HG02870 (cell line): ENCODE results near the gene RASGRP4.
"Not testable (repeated sequence)": the region's sequence is repeated elsewhere in the genome, so short reads cannot be mapped to it uniquely, and the experiment has no call there.

Experiments used
- ATAC-seq: cut with Tn5 transposase; IDR thresholded peaks from one replicate; pipeline ENCODE4 v1.9.1; 2021; ENCODE audit warnings: mild to moderate bottlenecking, moderate library complexity; ENCODE audit not compliant: unreplicated experiment

Gene RASGRP4

GRCh38 chr19:38425810-38426466, at the start of gene RASGRP4:
Gene RASGRP4, minus strand, starts transcription at chr19:38426219. Its CDS starts 128 bp downstream, at chr19:38426091.
- no peak for ATAC-seq

- ATAC-seq, result no peak
Observed at GRCh38 chr19:38475176-38475575, 49.2 kb upstream of the RASGRP4 start.

- no peak for ATAC-seq
Observed at GRCh38 chr19:38473201-38473600, 47.2 kb upstream of the RASGRP4 start.

GRCh38 chr19:38472725-38473124, 46.7 kb upstream of the RASGRP4 start:
- not testable (repeated sequence) for ATAC-seq

- no peak for ATAC-seq
Observed at GRCh38 chr19:38470788-38471480, 44.9 kb upstream of the RASGRP4 start.

- ATAC-seq, result no peak
Observed at GRCh38 chr19:38469151-38469550, 43.1 kb upstream of the RASGRP4 start.

GRCh38 chr19:38467541-38468525, 41.8 kb upstream of the RASGRP4 start:
- ATAC-seq, result no peak

- ATAC-seq, result no peak
Observed at GRCh38 chr19:38466050-38466449, 40.0 kb upstream of the RASGRP4 start.

GRCh38 chr19:38464421-38465082, 38.5 kb upstream of the RASGRP4 start:
- no peak for ATAC-seq

- ATAC-seq, result no peak
Observed at GRCh38 chr19:38463365-38463764, 37.3 kb upstream of the RASGRP4 start.

- no peak for ATAC-seq
Observed at GRCh38 chr19:38458991-38459390, 33.0 kb upstream of the RASGRP4 start.

- no peak for ATAC-seq
Observed at GRCh38 chr19:38457690-38458405, 31.8 kb upstream of the RASGRP4 start.

- no peak for ATAC-seq
Observed at GRCh38 chr19:38457202-38457601, 31.2 kb upstream of the RASGRP4 start.

- ATAC-seq, result no peak
Observed at GRCh38 chr19:38455031-38455430, 29.0 kb upstream of the RASGRP4 start.

- no peak for ATAC-seq
Observed at GRCh38 chr19:38453596-38453995, 27.6 kb upstream of the RASGRP4 start.

- no peak for ATAC-seq
Observed at GRCh38 chr19:38452430-38453366, 26.7 kb upstream of the RASGRP4 start.

- no peak for ATAC-seq
Observed at GRCh38 chr19:38451629-38452028, 25.6 kb upstream of the RASGRP4 start.

GRCh38 chr19:38451036-38451435, 25.0 kb upstream of the RASGRP4 start:
- no peak for ATAC-seq

GRCh38 chr19:38449518-38449917, 23.5 kb upstream of the RASGRP4 start:
- ATAC-seq, result no peak
